GM12874 (cell line): ENCODE results near the gene PGM5.

Source experiments
- TF ChIP-seq, protein P1 (sequence below): IDR thresholded peaks from 2 replicates; pipeline ENCODE4 v1.5.1; 2011; ENCODE audit warnings: low read depth, mild to moderate bottlenecking, control low read depth, low read length, moderate library complexity; ENCODE audit not compliant: insufficient read depth

The PGM5 gene

DNA sequence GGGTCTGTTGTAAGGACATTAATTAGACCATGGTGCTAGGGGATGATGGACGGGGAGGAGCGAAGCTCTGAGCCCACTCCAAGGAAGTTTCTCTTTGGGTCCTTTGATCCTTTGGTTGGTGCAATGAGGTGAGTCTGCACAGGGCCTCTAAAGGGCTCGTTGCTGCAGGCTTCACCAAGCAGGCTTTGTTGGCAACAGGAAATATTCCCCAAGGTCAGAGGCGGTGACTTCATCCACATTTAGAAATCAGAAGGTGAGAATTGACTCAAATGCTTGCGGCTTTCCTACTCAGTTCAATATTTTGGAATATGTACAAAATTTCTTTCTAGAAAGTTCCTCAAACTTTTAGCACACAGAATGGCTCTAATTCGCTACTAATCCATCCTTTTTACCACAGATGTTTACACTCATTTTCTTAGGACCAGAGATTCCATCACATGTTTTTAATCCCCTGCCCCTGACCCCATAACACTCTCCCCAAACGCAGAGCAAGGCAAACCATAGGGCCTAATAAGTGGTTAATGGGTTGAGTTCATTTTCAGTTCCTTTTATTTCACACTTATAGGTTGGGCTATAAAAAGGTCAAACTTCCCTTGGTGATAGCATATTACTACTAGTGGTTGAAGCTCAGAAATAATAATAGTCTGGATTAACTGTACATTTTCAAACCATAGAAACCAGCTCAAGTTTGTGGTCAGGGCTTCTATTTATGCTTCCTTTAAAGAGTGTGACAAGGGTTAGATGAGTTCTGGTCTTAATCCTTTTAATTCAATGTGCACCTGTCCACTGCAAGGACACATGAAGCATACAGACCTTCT lies 221.6 kb downstream of the PGM5 start:
- TF ChIP-seq, protein P1, sequence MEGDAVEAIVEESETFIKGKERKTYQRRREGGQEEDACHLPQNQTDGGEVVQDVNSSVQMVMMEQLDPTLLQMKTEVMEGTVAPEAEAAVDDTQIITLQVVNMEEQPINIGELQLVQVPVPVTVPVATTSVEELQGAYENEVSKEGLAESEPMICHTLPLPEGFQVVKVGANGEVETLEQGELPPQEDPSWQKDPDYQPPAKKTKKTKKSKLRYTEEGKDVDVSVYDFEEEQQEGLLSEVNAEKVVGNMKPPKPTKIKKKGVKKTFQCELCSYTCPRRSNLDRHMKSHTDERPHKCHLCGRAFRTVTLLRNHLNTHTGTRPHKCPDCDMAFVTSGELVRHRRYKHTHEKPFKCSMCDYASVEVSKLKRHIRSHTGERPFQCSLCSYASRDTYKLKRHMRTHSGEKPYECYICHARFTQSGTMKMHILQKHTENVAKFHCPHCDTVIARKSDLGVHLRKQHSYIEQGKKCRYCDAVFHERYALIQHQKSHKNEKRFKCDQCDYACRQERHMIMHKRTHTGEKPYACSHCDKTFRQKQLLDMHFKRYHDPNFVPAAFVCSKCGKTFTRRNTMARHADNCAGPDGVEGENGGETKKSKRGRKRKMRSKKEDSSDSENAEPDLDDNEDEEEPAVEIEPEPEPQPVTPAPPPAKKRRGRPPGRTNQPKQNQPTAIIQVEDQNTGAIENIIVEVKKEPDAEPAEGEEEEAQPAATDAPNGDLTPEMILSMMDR, result no peak
